ENCODE measurements around the gene LGR6.

DNA sequence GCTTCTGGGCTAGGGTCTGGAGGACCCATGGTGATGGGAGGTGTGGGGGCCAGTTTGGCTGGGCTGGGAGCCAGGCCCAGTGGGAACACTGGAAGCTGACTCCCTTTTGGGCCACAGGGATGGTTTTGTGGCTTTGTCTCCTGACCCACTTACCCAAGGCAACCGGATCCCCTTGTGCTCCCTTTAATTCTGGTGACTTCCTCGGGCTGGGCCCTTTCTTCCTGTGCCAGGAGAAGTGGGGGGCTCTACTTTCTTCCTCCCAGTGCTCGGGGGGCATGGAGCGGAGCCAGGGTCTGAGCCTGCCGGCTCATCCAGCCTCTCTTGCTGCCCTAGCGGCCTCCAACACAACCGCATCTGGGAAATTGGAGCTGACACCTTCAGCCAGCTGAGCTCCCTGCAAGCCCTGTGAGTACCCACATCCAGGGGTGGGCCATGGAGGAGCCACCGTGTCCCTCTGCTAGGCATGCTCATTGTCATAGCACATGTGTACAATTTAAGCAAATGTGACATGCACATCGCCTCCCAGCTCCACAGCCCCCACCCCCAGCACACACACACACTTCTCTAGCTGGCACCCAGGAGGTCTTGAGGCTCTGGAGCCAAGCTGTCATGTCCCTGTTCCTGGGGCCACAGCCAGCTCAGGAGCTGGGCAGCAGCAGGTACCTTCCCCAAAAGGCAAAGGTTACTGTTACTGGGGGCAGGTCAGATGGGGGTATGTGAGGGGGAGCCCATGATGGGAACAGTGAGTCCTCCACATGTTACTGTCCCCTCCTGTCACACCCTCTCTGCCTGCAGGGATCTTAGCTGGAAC is 113.1 kb downstream of the LGR6 start:
- TF ChIP-seq, protein P1, sequence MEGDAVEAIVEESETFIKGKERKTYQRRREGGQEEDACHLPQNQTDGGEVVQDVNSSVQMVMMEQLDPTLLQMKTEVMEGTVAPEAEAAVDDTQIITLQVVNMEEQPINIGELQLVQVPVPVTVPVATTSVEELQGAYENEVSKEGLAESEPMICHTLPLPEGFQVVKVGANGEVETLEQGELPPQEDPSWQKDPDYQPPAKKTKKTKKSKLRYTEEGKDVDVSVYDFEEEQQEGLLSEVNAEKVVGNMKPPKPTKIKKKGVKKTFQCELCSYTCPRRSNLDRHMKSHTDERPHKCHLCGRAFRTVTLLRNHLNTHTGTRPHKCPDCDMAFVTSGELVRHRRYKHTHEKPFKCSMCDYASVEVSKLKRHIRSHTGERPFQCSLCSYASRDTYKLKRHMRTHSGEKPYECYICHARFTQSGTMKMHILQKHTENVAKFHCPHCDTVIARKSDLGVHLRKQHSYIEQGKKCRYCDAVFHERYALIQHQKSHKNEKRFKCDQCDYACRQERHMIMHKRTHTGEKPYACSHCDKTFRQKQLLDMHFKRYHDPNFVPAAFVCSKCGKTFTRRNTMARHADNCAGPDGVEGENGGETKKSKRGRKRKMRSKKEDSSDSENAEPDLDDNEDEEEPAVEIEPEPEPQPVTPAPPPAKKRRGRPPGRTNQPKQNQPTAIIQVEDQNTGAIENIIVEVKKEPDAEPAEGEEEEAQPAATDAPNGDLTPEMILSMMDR (IDR thresholded peaks at IDR 0.05), result no peak
- TF ChIP-seq POLR2A (IDR thresholded peaks at IDR 0.05), result no peak

All from testis (tissue), 2 donors.